ENCODE results near the gene DCC. TPM values are rescaled to one million over a fixed set of nuclear protein-coding genes. Genes with fewer than 3 reads are reported as not detected.

DCC gene
- total RNA-seq, 1 experiment from 2014 or later: not detected

DNA sequence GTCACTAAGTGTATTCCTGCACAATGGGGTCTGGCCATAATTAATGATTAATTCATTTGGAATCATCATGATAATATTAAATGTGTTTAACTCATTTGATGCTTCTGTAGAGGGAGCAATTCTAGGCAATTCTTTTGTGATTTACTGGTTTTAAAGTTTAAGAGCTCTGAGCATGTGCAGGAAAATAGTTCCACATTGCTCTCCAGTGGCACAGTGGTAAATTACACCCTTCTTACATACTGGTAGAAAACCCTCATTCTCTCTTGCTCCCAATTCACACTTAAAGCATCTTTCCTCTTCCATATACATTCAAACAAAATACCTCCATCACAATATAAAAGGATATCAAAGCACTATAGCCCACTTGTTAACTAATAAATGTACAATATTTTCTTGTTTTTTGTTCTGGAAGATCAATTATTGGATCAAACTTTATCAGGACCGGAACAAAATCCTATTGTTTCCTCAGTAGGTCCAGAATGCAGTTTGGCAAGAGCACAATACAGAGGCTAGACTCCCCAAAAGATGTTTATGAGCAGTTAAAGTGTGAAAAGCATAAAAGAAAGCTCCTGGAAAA lies 1040.2 kb downstream of the DCC start:
- Histone ChIP-seq H3K27me3 (ENCODE audit: low read length) (0 out of 2 replicates have a peak, but pooled peaks cover 3% of the 10 kb centered on the region), H3K4me1 (ENCODE audit: insufficient read depth, low read length) (no peaks in the 10 kb centered on the region), H3K9me2 (replicated peaks; ENCODE audit: low read length) (no peaks in the 10 kb centered on the region), H3K79me2 (ENCODE audit: low read length) (no peaks in the 10 kb centered on the region), H3F3A (ENCODE audit: low read length, unreplicated experiment) (no peaks in the 10 kb centered on the region), H3K9me3 (ENCODE audit: low read length) (no peaks in the 10 kb centered on the region), H3K36me3 (ENCODE audit: low read depth, low read length) (no peaks in the 10 kb centered on the region), H3K27ac (ENCODE audit: low read length) (no peak overlapping the region), H3K9ac (ENCODE audit: low read length) (no peak overlapping the region), H4K20me1 (ENCODE audit: low read length) (no peaks in the 10 kb centered on the region), H3K4me2 (ENCODE audit: low read length) (no peak overlapping the region), H2AFZ (ENCODE audit: low read length) (no peak overlapping the region), H3K4me3 (ENCODE audit: low read length) (no peak overlapping the region)
- DNase-seq: peak; percentile 50
- CTCF ChIA-PET: no interaction called here
- POLR2A ChIA-PET (ENCODE audit: unreplicated experiment): no interaction called here
- no TSS peak for BruUV-seq (replicated peaks)
- intact Hi-C loops (cut with micrococcal nuclease): no loop called here
- peak; percentile 24; the same call in 1 of the 2 replicates for ATAC-seq
- TF ChIP-seq EZH2 (IDR thresholded peaks at IDR 0.05; ENCODE audit: low read length, unreplicated experiment) (no peak), EZH2phosphoT487 (IDR thresholded peaks at IDR 0.05; ENCODE audit: borderline replicate concordance, low read length) (no peak)
- TF ChIP-seq, protein P1, sequence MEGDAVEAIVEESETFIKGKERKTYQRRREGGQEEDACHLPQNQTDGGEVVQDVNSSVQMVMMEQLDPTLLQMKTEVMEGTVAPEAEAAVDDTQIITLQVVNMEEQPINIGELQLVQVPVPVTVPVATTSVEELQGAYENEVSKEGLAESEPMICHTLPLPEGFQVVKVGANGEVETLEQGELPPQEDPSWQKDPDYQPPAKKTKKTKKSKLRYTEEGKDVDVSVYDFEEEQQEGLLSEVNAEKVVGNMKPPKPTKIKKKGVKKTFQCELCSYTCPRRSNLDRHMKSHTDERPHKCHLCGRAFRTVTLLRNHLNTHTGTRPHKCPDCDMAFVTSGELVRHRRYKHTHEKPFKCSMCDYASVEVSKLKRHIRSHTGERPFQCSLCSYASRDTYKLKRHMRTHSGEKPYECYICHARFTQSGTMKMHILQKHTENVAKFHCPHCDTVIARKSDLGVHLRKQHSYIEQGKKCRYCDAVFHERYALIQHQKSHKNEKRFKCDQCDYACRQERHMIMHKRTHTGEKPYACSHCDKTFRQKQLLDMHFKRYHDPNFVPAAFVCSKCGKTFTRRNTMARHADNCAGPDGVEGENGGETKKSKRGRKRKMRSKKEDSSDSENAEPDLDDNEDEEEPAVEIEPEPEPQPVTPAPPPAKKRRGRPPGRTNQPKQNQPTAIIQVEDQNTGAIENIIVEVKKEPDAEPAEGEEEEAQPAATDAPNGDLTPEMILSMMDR (conservative IDR thresholded peaks at IDR 0.05; ENCODE audit: low read depth, low read length): peak; percentile 50

- Histone ChIP-seq H3K4me3 (ENCODE audit: low read length) (no peak overlapping the region), H4K20me1 (ENCODE audit: low read length) (no peaks in the 10 kb centered on the region), H3K4me2 (ENCODE audit: low read length) (no peak overlapping the region), H3K27me3 (ENCODE audit: low read length) (0 out of 2 replicates have a peak, but pooled peaks cover 3% of the 10 kb centered on the region), H3K27ac (ENCODE audit: low read length) (no peak overlapping the region), H3K36me3 (ENCODE audit: low read depth, low read length) (no peaks in the 10 kb centered on the region), H3K9me2 (replicated peaks; ENCODE audit: low read length) (no peaks in the 10 kb centered on the region), H3F3A (ENCODE audit: low read length, unreplicated experiment) (no peaks in the 10 kb centered on the region), H3K9me3 (ENCODE audit: low read length) (no peaks in the 10 kb centered on the region), H3K4me1 (ENCODE audit: insufficient read depth, low read length) (no peaks in the 10 kb centered on the region), H3K9ac (ENCODE audit: low read length) (no peak overlapping the region), H3K79me2 (ENCODE audit: low read length) (no peaks in the 10 kb centered on the region), H2AFZ (ENCODE audit: low read length) (no peak overlapping the region)
- no TSS peak for BruUV-seq (replicated peaks)
- ATAC-seq (no peak), DNase-seq (no peak)
- POLR2A ChIA-PET (ENCODE audit: unreplicated experiment): no interaction called here
- TF ChIP-seq EZH2 (IDR thresholded peaks at IDR 0.05; ENCODE audit: low read length, unreplicated experiment) (no peak), EZH2phosphoT487 (IDR thresholded peaks at IDR 0.05; ENCODE audit: borderline replicate concordance, low read length) (no peak)
- TF ChIP-seq, protein P1 (conservative IDR thresholded peaks at IDR 0.05; ENCODE audit: low read depth, low read length): no peak
- intact Hi-C loops (cut with micrococcal nuclease): no loop called here
- CTCF ChIA-PET: no interaction called here
These were observed 1042.9 kb downstream of the DCC start for GRCh38 chr18:53382870-53383269.

DNA sequence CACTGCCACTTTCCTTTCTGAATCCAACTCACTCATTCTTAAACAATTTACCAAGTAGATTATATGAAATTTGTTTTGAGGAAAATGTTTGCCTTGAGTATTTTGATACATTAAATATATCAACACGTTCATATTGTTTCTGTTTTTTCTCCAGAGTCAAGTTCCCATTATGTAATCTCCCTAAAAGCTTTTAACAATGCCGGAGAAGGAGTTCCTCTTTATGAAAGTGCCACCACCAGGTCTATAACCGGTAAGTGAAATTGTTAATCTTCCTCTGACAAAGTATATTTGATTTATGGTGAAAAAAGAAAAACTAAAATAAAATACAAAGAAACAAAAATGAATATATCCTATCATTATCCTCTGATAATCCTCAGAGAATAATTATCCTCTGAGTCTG lies 1045.9 kb downstream of the DCC start:
- H3K9me3 ChIP-seq (ENCODE audit: low read length): no peaks in the 10 kb centered on the region
- H4K20me1 ChIP-seq (ENCODE audit: low read length): no peaks in the 10 kb centered on the region
- no TSS peak for BruUV-seq (replicated peaks)
- TF ChIP-seq EZH2 (IDR thresholded peaks at IDR 0.05; ENCODE audit: low read length, unreplicated experiment) (no peak), EZH2phosphoT487 (IDR thresholded peaks at IDR 0.05; ENCODE audit: borderline replicate concordance, low read length) (no peak)
- TF ChIP-seq, protein P1 (conservative IDR thresholded peaks at IDR 0.05; ENCODE audit: low read depth, low read length): no peak
- H3K79me2 ChIP-seq (ENCODE audit: low read length): no peaks in the 10 kb centered on the region
- CTCF ChIA-PET: no interaction called here
- intact Hi-C loops (cut with micrococcal nuclease): no loop called here
- H3K9me2 ChIP-seq (replicated peaks; ENCODE audit: low read length): no peaks in the 10 kb centered on the region
- H3K9ac ChIP-seq (ENCODE audit: low read length): no peak overlapping the region
- DNase-seq: no peak
- no peak overlapping the region for H3K27ac ChIP-seq (ENCODE audit: low read length)
- POLR2A ChIA-PET (ENCODE audit: unreplicated experiment): no interaction called here
- no peaks in the 10 kb centered on the region for H3K36me3 ChIP-seq (ENCODE audit: low read depth, low read length)
- H3K4me2 ChIP-seq (ENCODE audit: low read length): no peak overlapping the region
- H3K27me3 ChIP-seq (ENCODE audit: low read length): no peaks in the 10 kb centered on the region
- ATAC-seq: no peak
- H3K4me1 ChIP-seq (ENCODE audit: insufficient read depth, low read length): no peaks in the 10 kb centered on the region
- H3F3A ChIP-seq (ENCODE audit: low read length, unreplicated experiment): no peaks in the 10 kb centered on the region
- H2AFZ ChIP-seq (ENCODE audit: low read length): no peak overlapping the region
- no peak overlapping the region for H3K4me3 ChIP-seq (ENCODE audit: low read length)

All from PC-3 (cell line).